ENCODE results near the gene NQO1.
"Not testable (repeated sequence)": the region's sequence is repeated elsewhere in the genome, so short reads cannot be mapped to it uniquely, and the experiment has no call there.

Gene NQO1

GRCh38 chr16:69726313-69727060 is at the start of gene NQO1:
TSS of gene NQO1 (minus strand) at chr16:69726560. CDS start at chr16:69726439, 121 bp downstream.
- peak; percentile 97 for DNase-seq

GRCh38 chr16:69775563-69775962 is 49.2 kb upstream of the NQO1 start:
- no peak for DNase-seq

DNA sequence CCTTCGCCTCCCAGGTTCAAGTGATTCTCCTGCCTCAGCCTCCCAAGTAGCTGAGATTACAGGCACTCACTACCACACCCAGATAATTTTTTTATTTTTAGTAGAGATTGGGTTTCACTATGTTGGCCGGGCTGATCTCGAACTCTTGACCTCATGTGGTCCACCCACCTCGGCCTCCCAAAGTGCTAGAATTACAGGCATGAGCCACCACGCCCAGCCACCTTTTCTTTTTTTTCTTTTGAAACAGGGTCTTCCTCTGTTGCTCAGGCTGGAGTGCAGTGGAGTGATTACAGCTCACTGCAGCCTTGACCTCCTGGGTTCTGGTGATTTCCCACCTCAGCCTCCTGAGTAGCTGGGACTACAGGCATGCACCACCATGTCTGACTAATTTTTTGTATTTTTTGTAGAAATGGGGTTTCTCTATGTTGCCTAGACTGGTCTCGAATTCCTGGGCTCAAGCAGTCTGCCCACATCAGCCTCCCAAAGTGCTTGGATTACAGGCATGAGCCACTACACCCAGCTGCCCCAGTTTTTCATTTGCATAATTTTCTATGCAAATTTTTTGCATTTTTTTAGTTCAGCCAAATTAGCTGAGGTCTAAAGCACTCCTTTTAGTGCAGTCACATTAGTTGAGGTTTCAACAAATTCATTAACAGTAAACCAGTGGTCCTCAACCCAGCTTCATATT is 47.0 kb upstream of the NQO1 start:
- no peak for DNase-seq

GRCh38 chr16:69771651-69771967 is 45.2 kb upstream of the NQO1 start:
- no peak for DNase-seq

- no peak for DNase-seq
Observed at GRCh38 chr16:69769404-69769803, 43.0 kb upstream of the NQO1 start.

- DNase-seq: no peak
Observed at GRCh38 chr16:69768666-69769065, 42.3 kb upstream of the NQO1 start.

GRCh38 chr16:69767459-69768229 is 41.3 kb upstream of the NQO1 start:
- no peak for DNase-seq

- DNase-seq: no peak
Observed at GRCh38 chr16:69763599-69763942, 37.2 kb upstream of the NQO1 start.

GRCh38 chr16:69762814-69763598 is 36.6 kb upstream of the NQO1 start:
- DNase-seq: peak; percentile 17

GRCh38 chr16:69761983-69762813 is 35.8 kb upstream of the NQO1 start, which contains the start of gene WWP2:
TSS of gene WWP2 (plus strand) at chr16:69762332. CDS start at chr16:69787011, 24,679 bp downstream.
- peak; percentile 67 for DNase-seq

DNA sequence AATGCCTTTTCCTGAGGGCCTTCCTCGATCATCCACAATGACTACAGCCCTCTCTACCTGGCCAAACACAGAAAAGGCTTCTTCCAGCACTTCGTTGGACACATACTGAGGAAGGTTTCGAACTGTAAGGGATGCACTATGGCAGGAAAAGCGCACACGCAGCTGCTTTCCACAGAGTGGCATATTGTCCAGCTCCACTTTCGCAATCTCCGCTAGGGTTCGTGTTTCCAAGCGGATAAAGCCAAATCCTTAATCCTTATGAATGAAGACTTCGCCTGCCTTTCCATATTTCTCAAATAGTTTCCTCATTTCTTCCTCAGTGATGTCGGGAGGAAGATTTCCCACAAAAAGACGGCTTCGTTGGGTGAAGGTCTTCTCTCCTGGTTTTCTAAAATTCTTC is 31.0 kb upstream of the NQO1 start:
- DNase-seq: not testable (repeated sequence)

DNA sequence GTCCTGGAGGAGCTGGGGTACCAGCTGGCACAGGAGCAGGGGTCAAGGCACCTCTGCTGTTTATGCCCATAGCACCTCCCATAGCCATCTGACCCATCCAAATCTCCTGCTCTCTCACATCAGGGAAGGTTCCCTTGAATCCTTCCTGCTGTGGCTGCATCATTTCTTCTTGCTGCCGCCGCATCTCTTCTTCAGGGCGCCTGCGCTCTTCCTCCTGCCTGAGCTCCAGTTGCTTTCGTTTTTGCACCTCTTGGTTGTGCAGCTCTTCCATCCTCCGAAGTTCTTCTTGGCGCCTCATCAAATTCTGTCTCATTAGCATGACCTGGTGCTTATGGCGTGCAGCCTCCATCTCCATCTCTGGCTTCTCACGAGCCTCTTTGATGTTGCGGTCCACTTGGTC is 30.3 kb upstream of the NQO1 start:
- DNase-seq: no peak

DNA sequence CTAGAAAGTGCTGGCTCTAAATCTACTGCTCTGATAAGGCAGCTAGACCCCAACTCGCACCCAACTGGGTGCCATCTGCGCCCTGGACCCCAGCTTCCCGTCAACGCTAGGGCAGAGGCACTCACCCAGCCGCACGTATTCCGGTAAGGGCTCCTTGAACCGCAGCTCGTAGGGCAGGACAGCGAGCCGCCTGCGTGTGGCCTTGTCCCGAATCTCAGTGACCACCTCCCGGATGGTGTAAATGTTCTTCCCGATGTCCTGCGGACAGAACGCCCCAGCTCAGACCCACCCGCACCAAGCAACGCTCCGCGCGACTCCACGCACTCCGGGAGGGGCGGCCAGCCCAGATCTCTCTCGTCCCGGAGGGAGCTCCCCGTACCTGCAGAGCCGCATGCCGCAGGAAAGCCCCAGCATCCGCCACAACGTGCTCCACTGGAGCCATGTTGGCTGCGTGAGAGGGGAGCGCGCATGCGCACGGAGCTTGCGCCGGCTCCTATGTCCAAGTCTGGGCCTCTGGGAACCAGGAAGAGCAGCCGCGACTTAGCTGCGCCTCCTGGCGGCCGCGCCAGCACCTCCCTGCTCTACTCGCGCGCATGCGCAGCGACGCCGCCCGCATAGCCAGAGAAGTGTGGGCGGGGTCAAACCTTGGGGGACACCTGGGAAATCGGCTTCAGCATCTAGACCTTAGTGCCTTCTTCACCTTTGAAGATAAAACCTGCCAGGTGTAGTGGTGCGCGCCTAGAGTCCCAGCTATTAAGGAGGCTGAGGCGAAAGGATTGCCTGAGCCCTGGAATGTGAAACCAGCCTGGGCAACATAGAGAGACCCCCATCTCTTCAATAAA is 28.3 kb upstream of the NQO1 start, which contains the start of gene NOB1:
NOB1 (minus strand) TSS at position 458 of the 842 bp plus-strand sequence; CDS start at position 442, 16 bp downstream.
- peak; percentile 94 for DNase-seq

- DNase-seq: no peak
Observed at GRCh38 chr16:69754143-69754468, 27.7 kb upstream of the NQO1 start.

DNA sequence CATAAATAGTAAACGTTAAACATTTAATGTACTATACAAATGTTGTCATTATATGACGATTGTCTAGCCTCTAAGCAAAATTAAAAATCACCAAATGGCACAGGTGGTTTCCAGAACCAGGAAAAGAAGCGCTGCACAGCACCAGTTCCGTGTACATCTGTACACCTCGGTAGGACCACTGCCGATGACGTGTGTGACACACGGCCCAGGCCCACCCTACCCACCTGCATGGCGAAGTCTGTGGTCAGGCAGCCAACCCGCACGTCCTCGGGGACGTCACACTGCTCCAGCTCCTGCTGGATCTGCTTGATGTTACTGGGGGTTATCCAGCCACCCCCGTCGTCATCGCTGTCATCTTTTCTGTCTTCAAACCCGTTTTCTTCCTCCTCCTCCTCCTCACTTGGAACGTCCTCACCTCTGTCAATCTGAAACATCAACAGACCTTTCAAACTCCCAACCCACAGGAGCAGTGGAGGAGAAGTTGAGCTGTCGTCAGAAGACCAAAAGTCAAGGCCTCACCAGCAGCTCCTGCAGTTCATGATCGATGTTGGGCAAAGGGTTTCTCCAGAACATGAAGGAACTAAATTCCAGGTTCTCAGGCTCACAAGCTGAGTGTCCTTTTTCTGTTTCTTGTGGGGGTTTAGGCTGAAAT is 22.5 kb upstream of the NQO1 start:
- DNase-seq: no peak

GRCh38 chr16:69747115-69747514 is 20.8 kb upstream of the NQO1 start:
- DNase-seq: no peak

DNA sequence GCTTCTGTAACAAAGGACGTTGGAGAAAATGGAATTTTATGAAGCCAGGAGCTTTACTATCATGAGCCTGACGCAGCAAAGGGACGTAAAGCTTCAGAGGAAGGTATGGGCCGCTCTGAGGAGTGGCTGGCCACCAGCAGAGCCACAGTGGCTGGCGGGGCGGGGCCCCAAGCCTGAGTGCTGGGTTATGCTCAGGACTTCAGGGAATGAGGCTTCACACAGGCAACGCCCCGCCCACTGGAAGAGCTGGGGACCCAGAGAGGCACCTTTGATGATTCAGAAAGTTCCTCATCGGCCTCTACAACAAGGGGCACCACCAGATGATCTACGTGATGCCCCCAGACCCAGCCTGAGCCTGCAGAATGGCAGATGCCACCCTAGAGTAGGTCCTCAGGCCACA is 19.6 kb upstream of the NQO1 start:
- no peak for DNase-seq

GRCh38 chr16:69745232-69745612 is 18.9 kb upstream of the NQO1 start:
- DNase-seq: no peak

- no peak for DNase-seq
Observed at GRCh38 chr16:69744363-69745231, 18.2 kb upstream of the NQO1 start.
